HG02970 (cell line): Measurements from ENCODE around the gene DNAH12.

Experiments
- ATAC-seq: cut with Tn5 transposase; IDR thresholded peaks from one replicate; pipeline ENCODE4 v1.9.1; 2021; ENCODE audit warnings: mild to moderate bottlenecking, moderate library complexity, moderate number of reproducible peaks; ENCODE audit not compliant: unreplicated experiment, low FRiP score

DNAH12 gene, protein sequence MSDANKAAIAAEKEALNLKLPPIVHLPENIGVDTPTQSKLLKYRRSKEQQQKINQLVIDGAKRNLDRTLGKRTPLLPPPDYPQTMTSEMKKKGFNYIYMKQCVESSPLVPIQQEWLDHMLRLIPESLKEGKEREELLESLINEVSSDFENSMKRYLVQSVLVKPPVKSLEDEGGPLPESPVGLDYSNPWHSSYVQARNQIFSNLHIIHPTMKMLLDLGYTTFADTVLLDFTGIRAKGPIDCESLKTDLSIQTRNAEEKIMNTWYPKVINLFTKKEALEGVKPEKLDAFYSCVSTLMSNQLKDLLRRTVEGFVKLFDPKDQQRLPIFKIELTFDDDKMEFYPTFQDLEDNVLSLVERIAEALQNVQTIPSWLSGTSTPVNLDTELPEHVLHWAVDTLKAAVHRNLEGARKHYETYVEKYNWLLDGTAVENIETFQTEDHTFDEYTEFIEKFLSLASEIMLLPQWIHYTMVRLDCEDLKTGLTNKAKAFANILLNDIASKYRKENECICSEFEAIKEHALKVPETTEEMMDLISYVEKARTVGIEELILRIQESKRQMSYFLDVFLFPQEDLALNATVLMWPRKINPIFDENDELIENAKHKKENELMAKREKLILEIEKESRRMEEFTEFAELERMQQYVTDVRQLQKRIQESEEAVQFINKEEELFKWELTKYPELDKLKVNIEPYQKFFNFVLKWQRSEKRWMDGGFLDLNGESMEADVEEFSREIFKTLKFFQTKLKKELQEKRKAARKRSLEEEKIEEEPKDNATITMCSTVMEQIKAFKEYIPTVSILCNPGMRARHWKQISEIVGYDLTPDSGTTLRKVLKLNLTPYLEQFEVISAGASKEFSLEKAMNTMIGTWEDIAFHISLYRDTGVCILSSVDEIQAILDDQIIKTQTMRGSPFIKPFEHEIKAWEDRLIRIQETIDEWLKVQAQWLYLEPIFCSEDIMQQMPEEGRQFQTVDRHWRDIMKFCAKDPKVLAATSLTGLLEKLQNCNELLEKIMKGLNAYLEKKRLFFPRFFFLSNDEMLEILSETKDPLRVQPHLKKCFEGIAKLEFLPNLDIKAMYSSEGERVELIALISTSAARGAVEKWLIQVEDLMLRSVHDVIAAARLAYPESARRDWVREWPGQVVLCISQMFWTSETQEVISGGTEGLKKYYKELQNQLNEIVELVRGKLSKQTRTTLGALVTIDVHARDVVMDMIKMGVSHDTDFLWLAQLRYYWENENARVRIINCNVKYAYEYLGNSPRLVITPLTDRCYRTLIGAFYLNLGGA (N-terminal part only)

GRCh38 chr3:57544181-57545125, at the start of gene DNAH12:
DNAH12 (minus strand) TSS chr3:57544344; CDS start chr3:57542870, 1,474 bp downstream.
- no peak for ATAC-seq

DNA sequence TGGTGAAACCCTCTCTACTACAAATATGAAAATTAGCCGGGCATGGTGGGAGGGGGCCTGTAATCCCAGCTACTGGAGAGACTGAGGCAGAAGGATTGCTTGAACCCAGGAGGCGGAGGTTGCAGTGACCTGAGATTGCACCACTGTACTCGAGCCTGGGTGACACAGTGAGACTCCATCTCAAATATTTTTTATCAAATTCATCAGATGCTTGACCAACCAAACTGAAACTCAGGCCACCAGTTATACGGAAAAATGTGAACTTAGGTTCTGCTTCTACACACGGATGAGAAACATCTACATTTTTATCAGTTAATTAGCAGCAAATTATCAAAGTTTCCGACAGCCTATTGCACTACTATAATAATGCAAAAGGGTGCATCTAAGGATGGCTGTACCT, 48.2 kb upstream of the DNAH12 start:
- no peak for ATAC-seq

GRCh38 chr3:57587905-57588304, 43.8 kb upstream of the DNAH12 start:
- no peak for ATAC-seq

- ATAC-seq, result no peak
Measured at GRCh38 chr3:57586778-57587177, 42.6 kb upstream of the DNAH12 start.

GRCh38 chr3:57583544-57583943, 39.4 kb upstream of the DNAH12 start:
- ATAC-seq, result no peak

GRCh38 chr3:57582474-57583168, 38.5 kb upstream of the DNAH12 start:
- no peak for ATAC-seq

GRCh38 chr3:57577801-57578200, 33.7 kb upstream of the DNAH12 start:
- no peak for ATAC-seq

DNA sequence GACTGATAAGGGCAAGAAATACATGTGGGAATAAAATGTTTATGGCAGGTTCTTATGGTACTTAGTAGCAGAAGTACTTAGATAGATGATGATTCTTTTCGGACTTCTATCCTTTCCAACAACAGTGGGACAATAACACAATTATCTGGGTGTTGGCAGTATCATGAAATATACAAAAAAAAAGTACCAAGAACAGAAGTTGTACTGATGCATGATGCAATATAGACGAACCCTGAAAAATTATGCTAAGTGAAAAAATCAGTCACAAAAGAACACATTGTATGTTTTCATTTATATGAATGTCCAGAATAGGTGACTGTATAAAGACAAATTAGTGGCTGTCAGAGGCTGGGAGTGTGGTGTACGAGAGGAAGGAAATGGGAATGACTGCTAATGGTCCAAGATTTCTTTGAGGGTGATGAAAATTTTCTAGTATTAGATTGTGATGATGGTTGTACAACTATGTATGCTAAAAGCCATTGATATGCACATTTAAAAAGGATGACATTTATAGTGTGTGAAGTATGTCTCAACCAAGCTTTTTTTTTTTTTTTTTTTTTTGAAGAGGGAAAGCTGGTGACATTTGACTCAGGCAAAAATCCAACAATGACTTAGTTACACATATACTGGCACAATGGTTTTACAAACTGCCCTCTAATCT, 32.0 kb upstream of the DNAH12 start:
- ATAC-seq, result no peak

GRCh38 chr3:57572096-57572495, 28.0 kb upstream of the DNAH12 start:
- ATAC-seq, result no peak

DNA sequence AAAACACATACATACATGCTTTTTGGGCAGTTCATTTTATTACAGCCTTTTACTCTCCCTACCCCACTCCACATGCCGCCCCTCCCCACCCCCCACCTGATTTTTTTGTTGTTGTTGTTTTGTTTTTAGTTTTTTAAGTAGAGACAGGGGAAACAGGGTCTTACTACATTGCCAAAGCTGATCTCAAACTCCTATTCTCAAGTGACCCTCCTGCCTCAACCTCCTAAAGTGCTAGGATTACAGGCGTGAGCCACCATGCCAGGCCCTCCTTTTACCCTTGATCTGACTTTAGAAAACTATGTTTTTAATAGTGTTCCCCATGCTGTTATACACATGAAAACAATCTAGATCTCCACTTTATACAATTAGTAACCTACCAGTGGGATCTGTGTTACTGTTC, 26.7 kb upstream of the DNAH12 start:
- no peak for ATAC-seq

- ATAC-seq, result no peak
Measured at GRCh38 chr3:57569859-57570450, 25.8 kb upstream of the DNAH12 start.

GRCh38 chr3:57559526-57559925, 15.4 kb upstream of the DNAH12 start:
- no peak for ATAC-seq

DNA sequence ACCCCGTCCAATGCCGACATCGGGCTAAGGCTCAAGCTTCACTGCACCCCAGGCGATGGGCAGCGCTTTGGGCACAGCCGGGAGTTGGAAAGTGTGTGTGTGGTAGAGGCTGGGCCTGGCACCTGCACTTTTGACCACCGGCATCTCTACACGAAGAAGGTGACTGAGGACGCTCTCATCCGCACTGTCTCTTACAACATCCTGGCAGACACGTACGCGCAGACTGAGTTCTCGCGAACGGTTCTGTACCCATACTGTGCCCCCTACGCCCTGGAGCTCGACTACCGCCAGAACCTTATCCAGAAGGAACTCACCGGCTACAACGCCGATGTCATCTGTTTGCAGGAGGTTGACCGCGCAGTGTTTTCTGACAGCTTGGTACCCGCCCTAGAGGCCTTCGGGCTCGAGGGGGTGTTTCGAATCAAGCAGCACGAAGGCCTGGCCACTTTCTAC, 13.0 kb upstream of the DNAH12 start:
- no peak for ATAC-seq

DNA sequence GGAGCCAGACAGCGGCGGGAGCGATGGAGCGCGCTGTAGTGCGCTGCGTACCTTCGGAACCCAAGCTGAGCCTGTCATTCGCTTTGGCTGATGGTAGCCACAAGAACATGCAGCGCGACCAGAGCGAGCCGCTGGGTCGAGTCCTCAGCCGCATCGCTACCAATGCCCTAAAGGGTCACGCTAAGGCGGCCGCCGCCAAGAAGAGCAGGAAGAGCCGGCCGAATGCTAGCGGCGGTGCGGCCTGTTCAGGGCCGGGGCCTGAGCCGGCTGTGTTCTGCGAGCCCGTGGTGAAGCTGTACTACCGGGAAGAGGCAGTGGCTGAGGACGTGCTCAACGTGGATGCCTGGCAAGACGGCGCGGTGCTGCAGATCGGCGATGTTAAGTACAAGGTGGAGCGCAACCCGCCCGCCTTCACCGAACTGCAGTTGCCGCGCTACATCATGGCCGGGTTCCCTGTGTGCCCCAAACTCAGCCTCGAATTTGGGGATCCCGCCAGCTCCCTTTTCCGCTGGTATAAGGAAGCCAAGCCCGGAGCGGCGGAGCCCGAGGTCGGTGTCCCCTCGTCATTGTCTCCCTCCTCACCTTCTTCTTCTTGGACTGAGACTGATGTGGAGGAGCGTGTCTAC, 12.4 kb upstream of the DNAH12 start:
- ATAC-seq, result peak; percentile 36

DNA sequence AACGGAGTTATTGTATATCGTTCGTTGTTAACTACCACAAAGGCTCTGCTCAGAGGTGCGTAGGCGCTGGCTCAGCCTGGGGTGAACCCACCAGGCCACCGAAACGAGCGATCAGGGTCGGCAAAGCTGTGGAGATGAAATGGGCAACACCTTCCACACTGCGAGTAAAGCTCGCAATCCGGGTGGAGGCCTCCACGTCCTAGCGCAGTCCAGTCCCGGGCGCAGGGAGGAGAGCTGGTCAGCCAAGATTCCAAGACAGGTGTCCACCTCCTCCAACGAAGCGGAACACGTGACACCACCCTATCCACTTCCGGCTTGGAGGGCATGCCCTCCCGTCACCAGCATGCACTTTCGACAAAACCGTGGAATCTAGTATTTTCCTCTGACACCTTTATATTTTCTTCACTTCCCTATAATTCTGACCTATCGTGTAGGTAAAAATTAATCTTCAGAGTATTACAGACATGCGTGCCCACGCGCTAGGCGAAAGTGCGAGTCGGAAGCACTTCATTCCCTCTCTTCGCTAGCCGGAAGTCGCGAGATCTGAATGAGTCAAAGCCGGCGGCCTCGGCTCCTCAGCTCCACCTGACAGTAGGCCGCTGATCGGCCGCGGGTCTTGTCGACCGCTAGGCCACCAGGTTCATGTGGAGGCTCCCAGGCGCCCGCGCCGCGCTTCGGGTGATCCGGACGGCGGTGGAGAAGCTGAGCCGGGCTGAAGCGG, 11.8 kb upstream of the DNAH12 start, which contains the start of gene PDE12:
TSS of gene PDE12 (plus strand) at position 537 of the 721 bp plus-strand sequence. CDS start at position 643, 106 bp downstream.
- peak; percentile 81 for ATAC-seq

DNA sequence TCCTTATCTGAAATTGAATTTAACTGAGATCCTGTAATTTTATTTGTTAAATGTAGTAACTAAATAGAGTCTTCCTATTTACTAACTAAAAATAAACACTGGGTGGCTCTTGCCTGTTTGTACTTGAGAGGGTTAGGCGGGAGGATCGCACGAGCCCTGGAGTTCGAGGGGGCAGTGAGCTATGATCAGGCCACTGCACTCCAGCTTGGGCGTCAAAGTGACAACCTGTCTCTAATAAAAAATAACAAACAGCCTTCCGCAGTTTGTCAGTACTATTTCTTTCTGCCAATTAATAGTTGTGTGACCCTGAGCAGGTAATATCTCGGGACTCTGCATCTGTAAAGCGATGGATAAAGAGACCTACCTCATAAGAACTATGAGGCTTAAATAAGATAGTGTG, 11.2 kb upstream of the DNAH12 start:
- ATAC-seq, result no peak

- no peak for ATAC-seq
Measured at GRCh38 chr3:57546616-57547015, 2.5 kb upstream of the DNAH12 start.
